SK-N-SH treated with all-trans-retinoic acid at 6 μM for 48 hours (cell line): Measurements from ENCODE around the gene ZSWIM9.

Experiments used
- ARNTL ChIP-seq: fragments of 450-650 bp; formaldehyde crosslinking; IDR thresholded peaks from 2 replicates; pipeline ENCODE4 v1.5.0; 2020; ENCODE audit warnings: low read depth, mild to moderate bottlenecking, moderate library complexity, borderline replicate concordance
- ESRRG ChIP-seq: fragments of 250-450 bp; sonication (Bioruptor Pico); IDR thresholded peaks from 2 replicates; pipeline ENCODE4 v1.6.1; 2021; ENCODE audit warnings: mild to moderate bottlenecking
- ISL1 ChIP-seq: fragments of 250-450 bp; sonication (Bioruptor Pico); IDR thresholded peaks from 2 replicates; pipeline ENCODE4 v2.1.2; 2022; ENCODE audit warnings: mild to moderate bottlenecking, moderate library complexity
- SNAI2 ChIP-seq: fragments of 250-450 bp; sonication (Bioruptor Pico); IDR thresholded peaks from 2 replicates; pipeline ENCODE4 v1.5.0; 2020; ENCODE audit warnings: mild to moderate bottlenecking, moderate library complexity
- TCF4 ChIP-seq: fragments of 250-450 bp; sonication (Bioruptor Pico); IDR thresholded peaks from 2 replicates; pipeline ENCODE4 v1.8.0; 2021; ENCODE audit warnings: mild to moderate bottlenecking, moderate library complexity, borderline replicate concordance
- TOX ChIP-seq: fragments of 250-450 bp; sonication (Bioruptor Pico); IDR thresholded peaks from 2 replicates; pipeline ENCODE4 v1.8.0; 2021; ENCODE audit warnings: mild to moderate bottlenecking, moderate library complexity, borderline replicate concordance
- TSHZ2 ChIP-seq: fragments of 250-450 bp; sonication (Bioruptor Pico); IDR thresholded peaks from 2 replicates; pipeline ENCODE4 v1.5.0; 2020; ENCODE audit warnings: mild to moderate bottlenecking, moderate library complexity
- ZC3H10 ChIP-seq: fragments of 250-450 bp; sonication (Bioruptor Pico); IDR thresholded peaks from 2 replicates; pipeline ENCODE4 v1.5.1; 2021; ENCODE audit warnings: mild to moderate bottlenecking, moderate library complexity
- ZFP3 ChIP-seq: fragments of 250-450 bp; sonication (Bioruptor Pico); IDR thresholded peaks from 2 replicates; pipeline ENCODE4 v1.5.0; 2020; ENCODE audit warnings: mild to moderate bottlenecking, moderate library complexity
- ZNF8 ChIP-seq: fragments of 450-650 bp; formaldehyde crosslinking; IDR thresholded peaks from 2 replicates; pipeline ENCODE4 v1.5.0; 2020; ENCODE audit warnings: mild to moderate bottlenecking, moderate library complexity
- TF ChIP-seq, protein P1 (sequence below): fragments of 250-450 bp; sonication (Bioruptor Pico); IDR thresholded peaks from 2 replicates; pipeline ENCODE4 v1.8.0; 2020; ENCODE audit warnings: mild to moderate bottlenecking, moderate library complexity, borderline replicate concordance
- TF ChIP-seq, protein P2 (sequence below): fragments of 250-450 bp; sonication (Bioruptor Pico); IDR thresholded peaks from 2 replicates; pipeline ENCODE4 v1.5.1; 2020; ENCODE audit warnings: low read depth, mild to moderate bottlenecking, moderate library complexity

- TF ChIP-seq ZNF8 (CRISPR knock-in tag), result no peak
- TF ChIP-seq, protein P1, sequence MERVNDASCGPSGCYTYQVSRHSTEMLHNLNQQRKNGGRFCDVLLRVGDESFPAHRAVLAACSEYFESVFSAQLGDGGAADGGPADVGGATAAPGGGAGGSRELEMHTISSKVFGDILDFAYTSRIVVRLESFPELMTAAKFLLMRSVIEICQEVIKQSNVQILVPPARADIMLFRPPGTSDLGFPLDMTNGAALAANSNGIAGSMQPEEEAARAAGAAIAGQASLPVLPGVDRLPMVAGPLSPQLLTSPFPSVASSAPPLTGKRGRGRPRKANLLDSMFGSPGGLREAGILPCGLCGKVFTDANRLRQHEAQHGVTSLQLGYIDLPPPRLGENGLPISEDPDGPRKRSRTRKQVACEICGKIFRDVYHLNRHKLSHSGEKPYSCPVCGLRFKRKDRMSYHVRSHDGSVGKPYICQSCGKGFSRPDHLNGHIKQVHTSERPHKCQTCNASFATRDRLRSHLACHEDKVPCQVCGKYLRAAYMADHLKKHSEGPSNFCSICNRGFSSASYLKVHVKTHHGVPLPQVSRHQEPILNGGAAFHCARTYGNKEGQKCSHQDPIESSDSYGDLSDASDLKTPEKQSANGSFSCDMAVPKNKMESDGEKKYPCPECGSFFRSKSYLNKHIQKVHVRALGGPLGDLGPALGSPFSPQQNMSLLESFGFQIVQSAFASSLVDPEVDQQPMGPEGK (CRISPR knock-in tag), result no peak
- TF ChIP-seq TOX (CRISPR knock-in tag), result no peak
- no peak for TF ChIP-seq ZFP3 (CRISPR knock-in tag)
- TF ChIP-seq TSHZ2 (CRISPR knock-in tag), result no peak
- TF ChIP-seq ZC3H10 (CRISPR knock-in tag), result no peak
- TF ChIP-seq, protein P2, sequence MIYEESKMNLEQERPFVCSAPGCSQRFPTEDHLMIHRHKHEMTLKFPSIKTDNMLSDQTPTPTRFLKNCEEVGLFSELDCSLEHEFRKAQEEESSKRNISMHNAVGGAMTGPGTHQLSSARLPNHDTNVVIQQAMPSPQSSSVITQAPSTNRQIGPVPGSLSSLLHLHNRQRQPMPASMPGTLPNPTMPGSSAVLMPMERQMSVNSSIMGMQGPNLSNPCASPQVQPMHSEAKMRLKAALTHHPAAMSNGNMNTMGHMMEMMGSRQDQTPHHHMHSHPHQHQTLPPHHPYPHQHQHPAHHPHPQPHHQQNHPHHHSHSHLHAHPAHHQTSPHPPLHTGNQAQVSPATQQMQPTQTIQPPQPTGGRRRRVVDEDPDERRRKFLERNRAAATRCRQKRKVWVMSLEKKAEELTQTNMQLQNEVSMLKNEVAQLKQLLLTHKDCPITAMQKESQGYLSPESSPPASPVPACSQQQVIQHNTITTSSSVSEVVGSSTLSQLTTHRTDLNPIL, result no peak
- TF ChIP-seq ARNTL (CRISPR knock-in tag), result no peak
- TF ChIP-seq SNAI2 (CRISPR knock-in tag), result no peak
- TF ChIP-seq ISL1 (CRISPR knock-in tag), result no peak
- no peak for TF ChIP-seq TCF4 (CRISPR knock-in tag)
- TF ChIP-seq ESRRG, result no peak
Measured at GRCh38 chr19:48206397-48207093, 36.1 kb downstream of the ZSWIM9 start.
